Peyer's patch (tissue), 4 donors: ENCODE data around the gene RNF115. TPM values are rescaled to one million over a fixed set of nuclear protein-coding genes. Genes with fewer than 3 reads are reported as not detected.
A peak's percentile ranks its signal among the peaks of the same experiment; 100 is the strongest.

Source experiments
- DNase-seq, 3 donors: peaks; one replicate each; pipeline ENCODE4 v3.0.0-alpha.2; 2017 to 2019
- H3K27ac ChIP-seq, 4 donors: fragments of 200-600 bp; sonication (generic); one replicate each; pipeline ENCODE4 v1.5.1; 2016 to 2019
- H3K27me3 ChIP-seq, 2 donors: fragments of 200-600 bp; sonication (generic); one replicate each; pipeline ENCODE4 v1.5.1; 2019
- H3K36me3 ChIP-seq, 3 donors: fragments of 200-600 bp; sonication (generic); one replicate each; pipeline ENCODE4 v1.5.1; 2016 to 2019
- H3K4me1 ChIP-seq, 4 donors: fragments of 200-600 bp; sonication (generic); one replicate each; pipeline ENCODE4 v1.5.1; 2016 to 2019
- H3K4me3 ChIP-seq, 4 donors: fragments of 200-600 bp; sonication (generic); 1 replicate in 3 of 4; 2 replicates in 1 of 4; pipeline ENCODE4 v1.5.1; 2016 to 2019; ENCODE audit warnings: mild to moderate bottlenecking in 1 of 4
- H3K9me3 ChIP-seq, 4 donors: fragments of 200-600 bp; sonication (generic); one replicate each; pipeline ENCODE4 v1.5.1; 2016 to 2019; ENCODE audit warnings: mild to moderate bottlenecking in 1 of 4
- CTCF ChIP-seq, 6 experiments: fragments of 450-650 bp in 4 of 6; fragments of 200-600 bp in 2 of 6; sonication (generic) in 1 of 6; IDR thresholded peaks; one replicate each; pipeline ENCODE4 v1.5.1; 2017 to 2019; ENCODE audit warnings: antibody characterized with exemption in 6 of 6, mild to moderate bottlenecking in 3 of 6, moderate library complexity in 1 of 6
- POLR2A ChIP-seq, 2 donors: fragments of 450-650 bp; IDR thresholded peaks; one replicate each; pipeline ENCODE4 v1.5.1; 2017; ENCODE audit warnings: antibody characterized with exemption in 2 of 2, mild to moderate bottlenecking in 2 of 2, moderate library complexity in 2 of 2
- total RNA-seq, 4 donors: library from RNA; depleted of rRNA; stranded (reverse); fragments of >200 nt; gene quantifications; one replicate each; pipeline ENCODE4 v1.1.0, GENCODE V29; 2016

RNF115 gene
- total RNA-seq, 4 donors from 2014 or later, result 10.2 to 31.4 (median 15.0) TPM

GRCh38 chr1:145706086-145706664 is 117.7 kb downstream of the RNF115 start:
- Histone ChIP-seq H3K9me3 (no peaks in the 10 kb centered on the region), H3K4me3 (peak overlapping the region in 2 of 4 donors; percentile 50 to 52), H3K27ac (peak overlapping the region in 2 of 4 donors; percentile 76 to 84), H3K4me1 (peaks cover 0 to 7% (median 0%) of the 10 kb centered on the region in 4 donors), H3K27me3 (no peaks in the 10 kb centered on the region), H3K36me3 (no peaks in the 10 kb centered on the region)
- no peak for TF ChIP-seq CTCF (IDR thresholded peaks at IDR 0.05)
- TF ChIP-seq POLR2A (IDR thresholded peaks at IDR 0.05), result peak; percentile 7 to 25
- no peak for DNase-seq

GRCh38 chr1:145705622-145706021 is 118.3 kb downstream of the RNF115 start:
- no peak for DNase-seq
- Histone ChIP-seq H3K27me3 (no peaks in the 10 kb centered on the region), H3K9me3 (no peaks in the 10 kb centered on the region), H3K36me3 (no peaks in the 10 kb centered on the region), H3K27ac (no peak overlapping the region), H3K4me1 (peaks cover 0 to 7% (median 0%) of the 10 kb centered on the region in 4 donors), H3K4me3 (peak overlapping the region in 2 of 4 donors; percentile 50 to 52)
- TF ChIP-seq POLR2A (IDR thresholded peaks at IDR 0.05) (no peak), CTCF (IDR thresholded peaks at IDR 0.05) (no peak)

GRCh38 chr1:145702826-145703225 is 121.1 kb downstream of the RNF115 start:
- no peak for TF ChIP-seq CTCF (IDR thresholded peaks at IDR 0.05)
- no peak for TF ChIP-seq POLR2A (IDR thresholded peaks at IDR 0.05)
- no peaks in the 10 kb centered on the region for H3K9me3 ChIP-seq
- no peaks in the 10 kb centered on the region for H3K27me3 ChIP-seq
- H3K36me3 ChIP-seq, result no peaks in the 10 kb centered on the region
- H3K4me1 ChIP-seq, result peaks cover 0 to 6% (median 0%) of the 10 kb centered on the region in 4 donors
- DNase-seq, result no peak
- H3K27ac ChIP-seq, result no peak overlapping the region
- H3K4me3 ChIP-seq, result no peak overlapping the region

- Histone ChIP-seq H3K27me3 (no peaks in the 10 kb centered on the region), H3K4me3 (no peak overlapping the region), H3K9me3 (no peaks in the 10 kb centered on the region), H3K4me1 (no peaks in the 10 kb centered on the region), H3K36me3 (no peaks in the 10 kb centered on the region), H3K27ac (no peak overlapping the region)
- no peak for DNase-seq
- TF ChIP-seq POLR2A (IDR thresholded peaks at IDR 0.05) (no peak), CTCF (IDR thresholded peaks at IDR 0.05) (no peak)
These were observed 121.8 kb downstream of the RNF115 start for GRCh38 chr1:145702052-145702451.

GRCh38 chr1:145701306-145701862 is 122.5 kb downstream of the RNF115 start:
- H3K4me3 ChIP-seq, result no peak overlapping the region
- no peak for DNase-seq

More at GRCh38 chr1:145701306-145701862, 122.5 kb downstream of the RNF115 start:
- no peak for TF ChIP-seq CTCF (IDR thresholded peaks at IDR 0.05)
- TF ChIP-seq POLR2A (IDR thresholded peaks at IDR 0.05), result no peak
- Histone ChIP-seq H3K4me1 (no peaks in the 10 kb centered on the region), H3K27me3 (no peaks in the 10 kb centered on the region), H3K9me3 (no peaks in the 10 kb centered on the region), H3K27ac (no peak overlapping the region), H3K36me3 (no peaks in the 10 kb centered on the region)
